ENCODE data around the gene ARG2. TPM values are rescaled to one million over a fixed set of nuclear protein-coding genes. Genes with fewer than 3 reads are reported as not detected.

Gene ARG2
- total and polyA plus RNA-seq, 10 of the 15 experiments (the other 5 are each of a cell fraction or from before 2014, with no cell fraction given): 0.48 to 7.8 (median 1.1) TPM

DNA sequence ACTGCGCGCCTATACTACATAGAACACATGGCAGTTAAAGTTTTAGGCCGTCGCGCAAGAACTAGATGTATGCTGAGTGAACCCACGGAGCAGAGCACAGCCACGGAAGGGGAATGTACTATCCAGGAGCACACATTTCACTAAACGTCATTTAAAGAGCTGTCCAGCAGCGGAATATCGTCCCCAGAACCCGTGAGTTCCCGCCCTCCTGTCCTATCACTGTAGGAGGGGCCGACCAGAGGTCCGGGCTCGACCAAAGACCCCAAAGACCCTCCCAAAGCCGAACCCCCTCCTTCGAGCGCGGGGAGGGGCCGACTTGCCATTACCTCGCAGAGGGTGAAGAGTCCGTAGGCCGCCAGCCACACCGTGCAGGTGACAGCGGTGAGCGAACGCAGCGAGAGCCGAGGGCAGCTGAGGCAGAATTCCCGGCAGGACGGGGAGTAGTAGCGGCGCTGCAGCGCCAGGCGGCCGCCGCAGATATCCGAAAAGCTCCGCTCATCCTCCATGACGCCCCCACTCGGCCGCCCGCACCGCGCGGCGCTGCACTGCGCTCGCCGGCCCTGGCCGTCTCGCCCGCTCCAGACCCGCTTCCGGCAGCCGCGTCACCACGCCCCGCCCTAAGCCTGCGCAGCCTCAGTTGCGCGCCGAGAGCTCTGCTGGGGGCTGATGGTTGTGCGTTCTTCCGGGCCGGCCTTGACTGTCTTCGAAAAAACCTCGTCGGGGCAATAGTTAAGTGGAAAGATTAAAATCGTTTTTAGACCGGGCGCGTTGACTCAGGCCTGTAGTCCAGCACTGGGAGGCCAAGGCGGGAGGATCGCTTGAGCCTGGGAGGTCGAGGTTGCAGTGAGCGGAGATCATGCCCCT lies 19.8 kb upstream of the ARG2 start, which contains the start of gene PIGH (continued):
- TF ChIP-seq, protein P1, sequence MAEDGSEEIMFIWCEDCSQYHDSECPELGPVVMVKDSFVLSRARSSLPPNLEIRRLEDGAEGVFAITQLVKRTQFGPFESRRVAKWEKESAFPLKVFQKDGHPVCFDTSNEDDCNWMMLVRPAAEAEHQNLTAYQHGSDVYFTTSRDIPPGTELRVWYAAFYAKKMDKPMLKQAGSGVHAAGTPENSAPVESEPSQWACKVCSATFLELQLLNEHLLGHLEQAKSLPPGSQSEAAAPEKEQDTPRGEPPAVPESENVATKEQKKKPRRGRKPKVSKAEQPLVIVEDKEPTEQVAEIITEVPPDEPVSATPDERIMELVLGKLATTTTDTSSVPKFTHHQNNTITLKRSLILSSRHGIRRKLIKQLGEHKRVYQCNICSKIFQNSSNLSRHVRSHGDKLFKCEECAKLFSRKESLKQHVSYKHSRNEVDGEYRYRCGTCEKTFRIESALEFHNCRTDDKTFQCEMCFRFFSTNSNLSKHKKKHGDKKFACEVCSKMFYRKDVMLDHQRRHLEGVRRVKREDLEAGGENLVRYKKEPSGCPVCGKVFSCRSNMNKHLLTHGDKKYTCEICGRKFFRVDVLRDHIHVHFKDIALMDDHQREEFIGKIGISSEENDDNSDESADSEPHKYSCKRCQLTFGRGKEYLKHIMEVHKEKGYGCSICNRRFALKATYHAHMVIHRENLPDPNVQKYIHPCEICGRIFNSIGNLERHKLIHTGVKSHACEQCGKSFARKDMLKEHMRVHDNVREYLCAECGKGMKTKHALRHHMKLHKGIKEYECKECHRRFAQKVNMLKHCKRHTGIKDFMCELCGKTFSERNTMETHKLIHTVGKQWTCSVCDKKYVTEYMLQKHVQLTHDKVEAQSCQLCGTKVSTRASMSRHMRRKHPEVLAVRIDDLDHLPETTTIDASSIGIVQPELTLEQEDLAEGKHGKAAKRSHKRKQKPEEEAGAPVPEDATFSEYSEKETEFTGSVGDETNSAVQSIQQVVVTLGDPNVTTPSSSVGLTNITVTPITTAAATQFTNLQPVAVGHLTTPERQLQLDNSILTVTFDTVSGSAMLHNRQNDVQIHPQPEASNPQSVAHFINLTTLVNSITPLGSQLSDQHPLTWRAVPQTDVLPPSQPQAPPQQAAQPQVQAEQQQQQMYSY (CRISPR knock-in tag; IDR thresholded peaks at IDR 0.05): no peak
- no peak for TF ChIP-seq BRCA1 (IDR thresholded peaks at IDR 0.05; ENCODE audit: low read depth, low read length)
- TF ChIP-seq CREB1 (IDR thresholded peaks at IDR 0.05; ENCODE audit: low read depth): peak; percentile 88
- TF ChIP-seq, protein P2, sequence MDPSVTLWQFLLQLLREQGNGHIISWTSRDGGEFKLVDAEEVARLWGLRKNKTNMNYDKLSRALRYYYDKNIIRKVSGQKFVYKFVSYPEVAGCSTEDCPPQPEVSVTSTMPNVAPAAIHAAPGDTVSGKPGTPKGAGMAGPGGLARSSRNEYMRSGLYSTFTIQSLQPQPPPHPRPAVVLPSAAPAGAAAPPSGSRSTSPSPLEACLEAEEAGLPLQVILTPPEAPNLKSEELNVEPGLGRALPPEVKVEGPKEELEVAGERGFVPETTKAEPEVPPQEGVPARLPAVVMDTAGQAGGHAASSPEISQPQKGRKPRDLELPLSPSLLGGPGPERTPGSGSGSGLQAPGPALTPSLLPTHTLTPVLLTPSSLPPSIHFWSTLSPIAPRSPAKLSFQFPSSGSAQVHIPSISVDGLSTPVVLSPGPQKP (IDR thresholded peaks at IDR 0.05; ENCODE audit: low read depth, low read length): no peak
- TF ChIP-seq EED (IDR thresholded peaks at IDR 0.05; ENCODE audit: low read depth): peak; percentile 54
- TF ChIP-seq ESRRA (IDR thresholded peaks at IDR 0.05; ENCODE audit: low read length): no peak
- no peak for TF ChIP-seq SP1 (IDR thresholded peaks at IDR 0.05; ENCODE audit: low read depth, low read length)
- TF ChIP-seq PAX5 (IDR thresholded peaks at IDR 0.05; ENCODE audit: borderline replicate concordance, low read depth, low read length): peak; percentile 34; the same call in 1 of the 2 replicates
- 0 out of 2 replicates have a peak, but pooled peaks have one; percentile 28 for TF ChIP-seq PML (IDR thresholded peaks at IDR 0.05; ENCODE audit: low read length)
- TF ChIP-seq, protein P3, sequence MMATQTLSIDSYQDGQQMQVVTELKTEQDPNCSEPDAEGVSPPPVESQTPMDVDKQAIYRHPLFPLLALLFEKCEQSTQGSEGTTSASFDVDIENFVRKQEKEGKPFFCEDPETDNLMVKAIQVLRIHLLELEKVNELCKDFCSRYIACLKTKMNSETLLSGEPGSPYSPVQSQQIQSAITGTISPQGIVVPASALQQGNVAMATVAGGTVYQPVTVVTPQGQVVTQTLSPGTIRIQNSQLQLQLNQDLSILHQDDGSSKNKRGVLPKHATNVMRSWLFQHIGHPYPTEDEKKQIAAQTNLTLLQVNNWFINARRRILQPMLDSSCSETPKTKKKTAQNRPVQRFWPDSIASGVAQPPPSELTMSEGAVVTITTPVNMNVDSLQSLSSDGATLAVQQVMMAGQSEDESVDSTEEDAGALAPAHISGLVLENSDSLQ (IDR thresholded peaks at IDR 0.05): peak; percentile 47
- TF ChIP-seq IKZF1 (conservative IDR thresholded peaks at IDR 0.05): peak; percentile 86
- TF ChIP-seq, protein P4, sequence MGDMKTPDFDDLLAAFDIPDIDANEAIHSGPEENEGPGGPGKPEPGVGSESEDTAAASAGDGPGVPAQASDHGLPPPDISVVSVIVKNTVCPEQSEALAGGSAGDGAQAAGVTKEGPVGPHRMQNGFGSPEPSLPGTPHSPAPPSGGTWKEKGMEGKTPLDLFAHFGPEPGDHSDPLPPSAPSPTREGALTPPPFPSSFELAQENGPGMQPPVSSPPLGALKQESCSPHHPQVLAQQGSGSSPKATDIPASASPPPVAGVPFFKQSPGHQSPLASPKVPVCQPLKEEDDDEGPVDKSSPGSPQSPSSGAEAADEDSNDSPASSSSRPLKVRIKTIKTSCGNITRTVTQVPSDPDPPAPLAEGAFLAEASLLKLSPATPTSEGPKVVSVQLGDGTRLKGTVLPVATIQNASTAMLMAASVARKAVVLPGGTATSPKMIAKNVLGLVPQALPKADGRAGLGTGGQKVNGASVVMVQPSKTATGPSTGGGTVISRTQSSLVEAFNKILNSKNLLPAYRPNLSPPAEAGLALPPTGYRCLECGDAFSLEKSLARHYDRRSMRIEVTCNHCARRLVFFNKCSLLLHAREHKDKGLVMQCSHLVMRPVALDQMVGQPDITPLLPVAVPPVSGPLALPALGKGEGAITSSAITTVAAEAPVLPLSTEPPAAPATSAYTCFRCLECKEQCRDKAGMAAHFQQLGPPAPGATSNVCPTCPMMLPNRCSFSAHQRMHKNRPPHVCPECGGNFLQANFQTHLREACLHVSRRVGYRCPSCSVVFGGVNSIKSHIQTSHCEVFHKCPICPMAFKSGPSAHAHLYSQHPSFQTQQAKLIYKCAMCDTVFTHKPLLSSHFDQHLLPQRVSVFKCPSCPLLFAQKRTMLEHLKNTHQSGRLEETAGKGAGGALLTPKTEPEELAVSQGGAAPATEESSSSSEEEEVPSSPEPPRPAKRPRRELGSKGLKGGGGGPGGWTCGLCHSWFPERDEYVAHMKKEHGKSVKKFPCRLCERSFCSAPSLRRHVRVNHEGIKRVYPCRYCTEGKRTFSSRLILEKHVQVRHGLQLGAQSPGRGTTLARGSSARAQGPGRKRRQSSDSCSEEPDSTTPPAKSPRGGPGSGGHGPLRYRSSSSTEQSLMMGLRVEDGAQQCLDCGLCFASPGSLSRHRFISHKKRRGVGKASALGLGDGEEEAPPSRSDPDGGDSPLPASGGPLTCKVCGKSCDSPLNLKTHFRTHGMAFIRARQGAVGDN (IDR thresholded peaks at IDR 0.05): peak; percentile 89
- TF ChIP-seq JUNB (IDR thresholded peaks at IDR 0.05): no peak
- peak; percentile 67 for TF ChIP-seq SMARCA5 (IDR thresholded peaks at IDR 0.05)
- TF ChIP-seq LARP7 (IDR thresholded peaks at IDR 0.05): peak; percentile 77
- no peak for TF ChIP-seq SUZ12 (IDR thresholded peaks at IDR 0.05; ENCODE audit: unreplicated experiment)
- TF ChIP-seq IKZF2 (IDR thresholded peaks at IDR 0.05): peak in 1 of 2 experiments; percentile 32; a peak in 1 of 4 replicates
